Fibroblast of lung (primary cell): ENCODE results near the gene ERI3.

Experiments used
- EZH2 ChIP-seq: IDR thresholded peaks from 2 replicates; pipeline ENCODE4 v1.5.1; 2012; ENCODE audit warnings: low read length, control low read depth, mild to moderate bottlenecking; ENCODE audit errors: missing control alignments
- TF ChIP-seq, protein P1 (sequence below), 2 donors: IDR thresholded peaks in 1 of 2; conservative IDR thresholded peaks in 1 of 2; 1 replicate in 1 of 2; 2 replicates in 1 of 2; pipeline ENCODE4 v1.5.1; 2011 to 2012; ENCODE audit warnings: low read length in 2 of 2, control low read depth in 1 of 2, inconsistent platforms in 1 of 2, low read depth in 1 of 2, mild to moderate bottlenecking in 1 of 2

DNA sequence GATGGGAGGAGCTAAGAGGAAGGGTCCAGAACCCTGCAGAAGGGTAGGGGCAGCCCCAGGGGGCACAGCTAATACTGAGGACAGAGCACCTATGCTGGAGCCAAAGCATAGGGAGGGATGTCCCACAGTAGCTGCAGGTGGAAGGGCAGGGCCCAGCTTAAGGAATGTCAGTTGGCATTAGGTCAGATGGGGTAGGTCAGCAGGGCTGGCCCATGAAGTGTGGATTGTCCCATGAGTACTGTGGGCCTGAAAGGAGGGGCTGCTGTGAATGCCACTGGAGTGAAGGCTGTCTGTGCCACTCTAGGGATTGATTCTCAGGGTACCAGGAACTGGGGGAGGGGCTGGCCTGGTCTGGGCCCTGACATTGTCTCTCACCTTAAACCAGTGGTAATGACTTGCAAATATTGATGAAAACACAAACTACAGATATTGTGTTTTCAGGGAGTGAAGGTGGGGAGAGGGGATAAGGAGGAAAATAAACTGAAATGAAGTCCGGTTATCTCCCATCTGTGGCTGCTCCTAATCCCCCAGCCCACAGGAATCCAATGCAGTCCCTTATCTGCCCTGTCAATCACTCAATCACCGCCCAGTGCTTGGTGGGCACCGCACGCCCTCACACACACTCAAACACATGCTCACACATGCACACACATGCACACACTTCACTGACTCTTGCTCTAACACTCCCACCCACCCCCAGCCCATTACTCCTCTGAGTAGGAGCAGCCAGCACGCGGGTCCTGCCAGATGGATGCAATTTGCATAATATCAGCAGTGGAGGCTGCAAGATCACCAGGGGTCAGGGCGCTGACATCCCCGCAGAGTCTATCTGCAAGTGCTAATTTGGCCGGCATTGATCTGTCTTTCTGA lies 114.0 kb downstream of the ERI3 start:
- TF ChIP-seq, protein P1, sequence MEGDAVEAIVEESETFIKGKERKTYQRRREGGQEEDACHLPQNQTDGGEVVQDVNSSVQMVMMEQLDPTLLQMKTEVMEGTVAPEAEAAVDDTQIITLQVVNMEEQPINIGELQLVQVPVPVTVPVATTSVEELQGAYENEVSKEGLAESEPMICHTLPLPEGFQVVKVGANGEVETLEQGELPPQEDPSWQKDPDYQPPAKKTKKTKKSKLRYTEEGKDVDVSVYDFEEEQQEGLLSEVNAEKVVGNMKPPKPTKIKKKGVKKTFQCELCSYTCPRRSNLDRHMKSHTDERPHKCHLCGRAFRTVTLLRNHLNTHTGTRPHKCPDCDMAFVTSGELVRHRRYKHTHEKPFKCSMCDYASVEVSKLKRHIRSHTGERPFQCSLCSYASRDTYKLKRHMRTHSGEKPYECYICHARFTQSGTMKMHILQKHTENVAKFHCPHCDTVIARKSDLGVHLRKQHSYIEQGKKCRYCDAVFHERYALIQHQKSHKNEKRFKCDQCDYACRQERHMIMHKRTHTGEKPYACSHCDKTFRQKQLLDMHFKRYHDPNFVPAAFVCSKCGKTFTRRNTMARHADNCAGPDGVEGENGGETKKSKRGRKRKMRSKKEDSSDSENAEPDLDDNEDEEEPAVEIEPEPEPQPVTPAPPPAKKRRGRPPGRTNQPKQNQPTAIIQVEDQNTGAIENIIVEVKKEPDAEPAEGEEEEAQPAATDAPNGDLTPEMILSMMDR (conservative IDR thresholded peaks at IDR 0.05 in 1 of 2, IDR thresholded peaks at IDR 0.05 in 1 of 2; ENCODE audit: low read depth in 1 of 2, low read length in 2 of 2) = no peak
- no peak for TF ChIP-seq EZH2
